ENCODE measurements around the gene CIB1. TPM values are rescaled to one million over a fixed set of nuclear protein-coding genes. Genes with fewer than 3 reads are reported as not detected.

CIB1 gene
- total RNA-seq (2022; extraction: Qiagen RNA extraction; ENCODE audit: low read depth) = 168 to 225 TPM (median 205 TPM) in 5 replicates

DNA sequence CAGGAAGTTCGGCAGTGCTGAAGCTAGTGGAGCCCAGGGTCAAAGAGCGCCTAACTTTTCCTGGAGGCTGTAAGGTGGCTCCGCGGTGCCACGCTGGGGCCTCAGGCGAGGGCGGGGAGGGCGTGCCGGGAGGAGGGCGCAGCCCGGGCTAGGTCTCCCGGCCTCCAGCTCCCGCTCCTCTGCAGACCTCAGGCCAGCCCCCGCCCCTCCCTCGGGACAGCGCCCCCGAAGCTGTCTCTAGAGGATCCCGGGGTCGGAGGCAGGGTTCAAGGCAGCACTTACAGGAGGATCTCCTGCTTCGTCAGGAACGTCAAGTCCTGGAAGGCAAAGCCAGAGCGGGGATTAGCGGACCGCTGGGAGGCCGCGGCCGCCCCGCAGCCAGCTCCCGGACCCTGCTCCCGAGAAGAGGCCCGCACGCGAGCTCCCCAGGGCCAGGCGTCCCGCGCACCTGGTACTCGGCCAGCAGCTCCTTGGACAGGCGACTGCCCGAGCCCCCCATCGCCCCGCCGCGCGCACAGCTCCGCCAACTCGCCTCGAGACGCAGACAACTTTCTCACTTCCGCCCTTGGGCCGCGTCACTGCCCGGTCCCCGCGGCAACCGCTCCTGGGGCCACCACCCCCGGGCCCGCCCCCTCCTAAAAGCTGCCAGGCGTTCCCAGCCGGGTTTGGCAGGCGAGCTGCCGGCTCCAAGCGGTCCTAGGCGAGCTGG is at the start of gene CIB1:
Gene CIB1, minus strand, starts transcription at position 555 of the 709 bp plus-strand sequence. Its CDS starts 56 bp downstream, at position 499.

DNA sequence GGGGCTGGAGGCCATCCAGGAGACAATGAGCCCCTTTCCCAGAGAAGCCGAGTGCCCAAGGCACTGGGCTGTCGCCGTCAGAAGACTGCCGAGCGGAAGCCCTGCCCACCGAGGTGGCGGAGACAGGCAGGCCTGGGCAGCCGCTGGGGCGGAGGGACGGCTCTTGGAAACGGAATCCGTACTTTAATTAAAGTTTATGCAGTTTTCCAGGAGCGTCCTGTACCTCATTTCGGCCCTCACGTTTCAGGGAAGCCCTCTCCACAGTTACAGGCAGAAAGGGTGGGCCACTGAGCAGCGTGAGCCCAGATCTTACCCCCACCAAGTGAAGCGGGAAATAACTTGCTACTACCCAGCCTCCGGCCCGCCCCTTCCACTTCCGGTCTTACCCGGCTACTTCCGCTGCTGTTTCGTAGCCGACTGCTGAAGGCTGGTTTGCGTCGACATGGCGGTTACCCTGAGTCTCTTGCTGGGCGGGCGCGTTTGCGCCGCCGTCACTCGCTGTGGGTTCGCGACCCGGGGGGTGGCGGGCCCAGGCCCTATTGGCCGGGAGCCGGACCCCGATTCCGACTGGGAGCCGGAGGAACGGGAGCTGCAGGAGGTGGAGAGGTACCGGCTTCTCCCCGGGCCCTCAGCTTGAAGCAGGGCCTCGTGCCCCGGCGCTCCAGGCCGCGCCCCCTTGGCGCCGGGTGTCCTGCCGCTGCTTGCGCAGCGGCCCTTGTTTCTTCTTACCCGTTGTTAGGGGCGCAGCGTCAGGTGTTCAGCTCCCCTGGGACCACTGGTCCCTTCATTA is 31.7 kb upstream of the CIB1 start, which contains the start of gene NGRN:
Gene NGRN, plus strand, starts transcription at position 402 of the 790 bp plus-strand sequence. Its CDS starts 41 bp downstream, at position 443.

DNA sequence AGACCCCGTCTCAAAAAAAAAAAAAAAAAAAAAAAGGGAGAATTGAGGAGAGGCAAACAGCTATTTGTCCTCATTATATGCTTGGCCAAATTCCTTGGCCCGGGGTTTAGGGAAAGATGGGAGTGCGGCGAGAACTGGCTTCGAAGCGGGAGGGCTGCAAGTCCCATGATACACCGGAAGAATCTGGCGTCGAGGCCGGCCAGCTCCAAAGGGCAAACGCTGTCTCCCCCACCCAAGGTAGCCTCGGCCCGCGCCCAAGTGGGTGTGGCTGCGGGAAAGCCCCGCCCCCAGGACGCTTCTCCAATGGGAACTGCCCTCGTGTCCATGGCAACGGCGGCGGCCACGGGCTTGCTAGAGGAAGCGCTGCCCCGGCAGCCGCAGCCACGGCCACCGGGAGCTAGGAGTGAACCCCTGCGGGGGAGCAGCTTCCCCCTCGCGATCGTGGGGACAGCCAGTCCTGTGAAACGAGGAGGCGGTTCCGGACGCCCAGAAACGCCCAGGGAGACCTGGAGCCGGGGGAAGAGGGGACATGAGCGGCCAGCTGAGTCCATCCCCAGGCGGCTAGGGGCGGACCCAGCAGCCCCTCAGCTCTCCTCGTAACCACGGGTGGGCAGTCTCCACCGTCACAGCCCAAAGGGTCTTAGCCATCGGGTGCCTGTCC is 15.6 kb upstream of the CIB1 start, which contains the start of gene TTLL13:
Gene TTLL13, plus strand, starts transcription at position 354 of the 661 bp plus-strand sequence. CDS start 1,075 bp downstream, outside the sequence.

DNA sequence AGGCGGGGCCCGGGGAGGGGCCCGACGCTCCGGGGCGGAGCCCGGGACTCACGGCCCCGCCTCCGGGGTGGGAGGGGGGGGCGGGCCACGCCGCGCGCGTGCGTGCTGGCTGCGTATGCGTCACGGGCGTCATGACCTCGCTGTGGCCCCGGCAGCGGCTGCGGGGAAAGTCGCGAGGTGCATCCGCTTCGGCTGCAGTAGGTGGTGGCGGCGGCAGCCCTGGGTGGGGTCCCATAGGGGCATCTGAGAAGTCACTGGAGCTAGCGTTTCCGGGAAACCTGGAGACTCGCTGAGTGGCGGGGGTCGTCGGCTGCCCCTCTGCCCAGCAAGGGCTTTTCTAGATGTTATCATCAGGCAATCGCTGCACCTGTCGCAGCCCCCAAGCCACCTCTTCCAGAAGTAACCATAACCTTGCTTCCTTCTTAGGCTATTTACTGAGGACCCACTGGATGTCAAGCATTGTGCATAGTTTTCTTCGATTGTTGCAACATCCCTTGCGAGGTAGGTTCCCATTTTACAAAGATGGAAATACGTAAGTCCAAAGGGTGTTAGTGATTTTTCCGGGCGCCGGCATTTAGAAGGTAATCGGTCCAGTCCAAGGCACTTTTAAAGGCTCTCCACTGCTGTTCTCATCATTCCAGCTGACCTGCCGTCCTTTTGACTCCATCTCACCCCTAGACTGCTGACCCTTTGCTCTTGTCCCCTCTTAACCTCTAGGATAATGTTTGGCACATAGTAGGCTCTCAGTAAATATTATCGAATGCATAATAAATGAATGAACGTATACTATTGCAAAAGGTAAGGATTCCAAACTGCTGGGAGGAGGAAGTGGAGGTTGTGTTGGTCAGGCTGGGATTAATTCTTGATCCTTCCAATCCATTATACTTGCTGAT is 601 bp upstream of the CIB1 start, which contains the start of gene GDPGP1:
Gene GDPGP1, plus strand, starts transcription at position 114 of the 893 bp plus-strand sequence. CDS start 6,700 bp downstream, outside the sequence.

DNA sequence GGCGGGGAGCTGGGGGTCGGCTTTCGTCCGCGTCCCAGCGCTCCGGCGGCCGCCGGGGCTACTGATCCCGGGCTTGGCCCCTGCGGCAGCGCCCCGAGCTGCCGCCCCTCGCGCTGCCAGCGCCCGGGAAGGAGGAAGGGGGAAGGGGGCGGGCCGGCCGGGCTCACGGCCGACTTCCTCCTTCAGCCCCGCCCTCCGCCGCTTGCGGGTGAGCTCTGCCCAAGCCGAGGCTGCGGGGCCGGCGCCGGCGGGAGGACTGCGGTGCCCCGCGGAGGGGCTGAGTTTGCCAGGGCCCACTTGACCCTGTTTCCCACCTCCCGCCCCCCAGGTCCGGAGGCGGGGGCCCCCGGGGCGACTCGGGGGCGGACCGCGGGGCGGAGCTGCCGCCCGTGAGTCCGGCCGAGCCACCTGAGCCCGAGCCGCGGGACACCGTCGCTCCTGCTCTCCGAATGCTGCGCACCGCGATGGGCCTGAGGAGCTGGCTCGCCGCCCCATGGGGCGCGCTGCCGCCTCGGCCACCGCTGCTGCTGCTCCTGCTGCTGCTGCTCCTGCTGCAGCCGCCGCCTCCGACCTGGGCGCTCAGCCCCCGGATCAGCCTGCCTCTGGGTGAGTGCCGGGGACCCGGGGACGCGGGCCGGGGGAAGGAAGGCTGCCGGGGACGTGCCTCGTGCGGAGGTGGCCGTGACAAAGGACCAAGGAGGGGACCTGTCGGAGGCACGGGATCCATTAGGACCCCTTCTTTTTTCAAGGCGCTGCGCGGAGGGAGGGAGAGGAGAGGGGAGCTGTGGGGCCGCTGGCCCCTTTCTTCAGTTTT is 32.4 kb downstream of the CIB1 start, which contains the start of gene SEMA4B:
Gene SEMA4B, plus strand, starts transcription at position 201 of the 814 bp plus-strand sequence. Its CDS starts 249 bp downstream, at position 450.

Other genes with a start within 250 kb of the CIB1 start
- gene ZNF710, start 232.6 kb downstream of the CIB1 start, total RNA-seq (2022; extraction: Qiagen RNA extraction; ENCODE audit: low read depth) = 12.3 to 16.3 TPM (median 15.9 TPM) in 5 replicates
- gene IDH2, start 131.5 kb downstream of the CIB1 start, total RNA-seq (2022; extraction: Qiagen RNA extraction; ENCODE audit: low read depth) = 37.7 to 52.5 TPM (median 43.7 TPM) in 5 replicates
- gene SEMA4B, start 32.6 kb downstream of the CIB1 start, total RNA-seq (2022; extraction: Qiagen RNA extraction; ENCODE audit: low read depth) = 65.5 to 114 TPM (median 101 TPM) in 5 replicates
- 3.7 to 5.7 TPM (median 4.7 TPM) in 5 replicates for gene GDPGP1, start 268 bp upstream of the CIB1 start, total RNA-seq (2022; extraction: Qiagen RNA extraction; ENCODE audit: low read depth)
- gene TTLL13, start 15.6 kb upstream of the CIB1 start, total RNA-seq (2022; extraction: Qiagen RNA extraction; ENCODE audit: low read depth) = 0.11 to 0.43 TPM (median 0.16 TPM) in 4 of 5 replicates, not detected in the other
- gene NGRN, start 31.7 kb upstream of the CIB1 start, total RNA-seq (2022; extraction: Qiagen RNA extraction; ENCODE audit: low read depth) = 93.9 to 114 TPM (median 111 TPM) in 5 replicates
- gene ZNF774, start 118.3 kb upstream of the CIB1 start, total RNA-seq (2022; extraction: Qiagen RNA extraction; ENCODE audit: low read depth) = 0.62 to 1.7 TPM (median 1.0 TPM) in 5 replicates
- 137 to 278 TPM (median 151 TPM) in 5 replicates for gene IQGAP1, start 154.3 kb upstream of the CIB1 start, total RNA-seq (2022; extraction: Qiagen RNA extraction; ENCODE audit: low read depth)

Data from A549 treated with ZK216348 at 1 μM for 4 hours (cell line).